Measurements from ENCODE around the gene ALX3.
"Not testable (repeated sequence)": the region's sequence is repeated elsewhere in the genome, so short reads cannot be mapped to it uniquely, and the experiment has no call there.

Gene ALX3

GRCh38 chr1:110038271-110038670, 32.2 kb downstream of the ALX3 start:
- H3K4me3 ChIP-seq (ENCODE audit: low read depth, low read length) = no peak overlapping the region

GRCh38 chr1:110035236-110035752, 35.2 kb downstream of the ALX3 start:
- DNase-seq (ENCODE audit: low read depth, low spot score) = no peak

More at GRCh38 chr1:110038271-110038670, 32.2 kb downstream of the ALX3 start:
- TF ChIP-seq CTCF (IDR thresholded peaks at IDR 0.05; ENCODE audit: low read depth, low read length) = no peak
- DNase-seq (ENCODE audit: low read depth, low spot score) = no peak
- in situ Hi-C loops (cut with HindIII; ENCODE audit: low sequenced_read_pairs) = no loop called here

GRCh38 chr1:110034451-110035235, 35.8 kb downstream of the ALX3 start, which contains the start of gene STRIP1:
Gene STRIP1, plus strand, starts transcription at chr1:110034624. Its CDS starts 14 bp downstream, at chr1:110034638.
- H3K4me3 ChIP-seq (ENCODE audit: low read depth, low read length) = peak within 1 kb of the TSS; percentile 76
- DNase-seq (ENCODE audit: low read depth, low spot score) = peak; percentile 98
- in situ Hi-C loops (cut with HindIII; ENCODE audit: low sequenced_read_pairs) = no loop called here
- no peak for TF ChIP-seq CTCF (IDR thresholded peaks at IDR 0.05; ENCODE audit: low read depth, low read length)

More at GRCh38 chr1:110035236-110035752, 35.2 kb downstream of the ALX3 start:
- no peak for TF ChIP-seq CTCF (IDR thresholded peaks at IDR 0.05; ENCODE audit: low read depth, low read length)
- in situ Hi-C loops (cut with HindIII; ENCODE audit: low sequenced_read_pairs) = no loop called here
- H3K4me3 ChIP-seq (ENCODE audit: low read depth, low read length) = peak overlapping the region; percentile 76

- in situ Hi-C loops (cut with HindIII; ENCODE audit: low sequenced_read_pairs) = no loop called here
- no peak for TF ChIP-seq CTCF (IDR thresholded peaks at IDR 0.05; ENCODE audit: low read depth, low read length)
Observed at GRCh38 chr1:110034040-110034450, 36.4 kb downstream of the ALX3 start.

GRCh38 chr1:110033421-110033820, 37.1 kb downstream of the ALX3 start:
- no peak overlapping the region for H3K4me3 ChIP-seq (ENCODE audit: low read depth, low read length)
- no peak for TF ChIP-seq CTCF (IDR thresholded peaks at IDR 0.05; ENCODE audit: low read depth, low read length)
- no peak for DNase-seq (ENCODE audit: low read depth, low spot score)
- in situ Hi-C loops (cut with HindIII; ENCODE audit: low sequenced_read_pairs) = no loop called here

More at GRCh38 chr1:110034040-110034450, 36.4 kb downstream of the ALX3 start:
- no peak for DNase-seq (ENCODE audit: low read depth, low spot score)
- H3K4me3 ChIP-seq (ENCODE audit: low read depth, low read length) = peak overlapping the region; percentile 76

- DNase-seq (ENCODE audit: low read depth, low spot score) = no peak
- H3K4me3 ChIP-seq (ENCODE audit: low read depth, low read length) = no peak overlapping the region
- in situ Hi-C loops (cut with HindIII; ENCODE audit: low sequenced_read_pairs) = no loop called here
- no peak for TF ChIP-seq CTCF (IDR thresholded peaks at IDR 0.05; ENCODE audit: low read depth, low read length)
Observed at GRCh38 chr1:110032327-110032726, 38.1 kb downstream of the ALX3 start.

- in situ Hi-C loops (cut with HindIII; ENCODE audit: low sequenced_read_pairs); DNase-seq (ENCODE audit: low read depth, low spot score); H3K4me3 ChIP-seq (ENCODE audit: low read depth, low read length): not testable (repeated sequence)
Observed at GRCh38 chr1:110030687-110031086, 39.8 kb downstream of the ALX3 start.

Measured in astrocyte of the spinal cord (primary cell).